ENCODE data around the gene HS3ST6.

HS3ST6 gene

GRCh38 chr16:1907226-1907860, 10.9 kb downstream of the HS3ST6 start:
- H2AFZ ChIP-seq (ENCODE audit: low read length): no peak overlapping the region
- H3K4me2 ChIP-seq (ENCODE audit: low read length): no peak overlapping the region
- no peaks in the 10 kb centered on the region for H3K4me1 ChIP-seq (ENCODE audit: insufficient read depth, low read length, severe bottlenecking)
- H3F3A ChIP-seq (ENCODE audit: insufficient read depth, low read length): no peaks in the 10 kb centered on the region
- TF ChIP-seq EZH2 (IDR thresholded peaks at IDR 0.05; ENCODE audit: borderline replicate concordance, low read length) (no peak), CTCF (IDR thresholded peaks at IDR 0.05; ENCODE audit: low read length) (no peak)
- no peaks in the 10 kb centered on the region for H4K20me1 ChIP-seq (ENCODE audit: insufficient read depth, low read length)
- H3K9me3 ChIP-seq (ENCODE audit: low read length): no peaks in the 10 kb centered on the region
- H3K79me2 ChIP-seq (ENCODE audit: insufficient read depth, low read length): no peaks in the 10 kb centered on the region
- H3K9ac ChIP-seq (ENCODE audit: low read length): no peak overlapping the region
- H3K27ac ChIP-seq (ENCODE audit: low read depth, low read length, poor library complexity, severe bottlenecking): no peak overlapping the region
- H3K9me2 ChIP-seq (ENCODE audit: low read depth, low read length): no peaks in the 10 kb centered on the region
- H3K27me3 ChIP-seq (ENCODE audit: insufficient read depth, low read length): no peaks in the 10 kb centered on the region
- no peak overlapping the region for H3K4me3 ChIP-seq (ENCODE audit: low read depth, low read length, poor library complexity, severe bottlenecking)
- no peaks in the 10 kb centered on the region for H3K36me3 ChIP-seq (ENCODE audit: insufficient read depth, low read length)

- Histone ChIP-seq H3K4me1 (ENCODE audit: insufficient read depth, low read length, severe bottlenecking) (no peaks in the 10 kb centered on the region), H3K9ac (ENCODE audit: low read length) (no peak overlapping the region), H3K36me3 (ENCODE audit: insufficient read depth, low read length) (no peaks in the 10 kb centered on the region), H3K9me2 (ENCODE audit: low read depth, low read length) (no peaks in the 10 kb centered on the region), H3K79me2 (ENCODE audit: insufficient read depth, low read length) (no peaks in the 10 kb centered on the region), H3K27ac (ENCODE audit: low read depth, low read length, poor library complexity, severe bottlenecking) (no peak overlapping the region), H3K4me3 (ENCODE audit: low read depth, low read length, poor library complexity, severe bottlenecking) (no peak overlapping the region), H3F3A (ENCODE audit: insufficient read depth, low read length) (no peaks in the 10 kb centered on the region), H3K27me3 (ENCODE audit: insufficient read depth, low read length) (no peaks in the 10 kb centered on the region), H3K9me3 (ENCODE audit: low read length) (no peaks in the 10 kb centered on the region), H3K4me2 (ENCODE audit: low read length) (no peak overlapping the region), H4K20me1 (ENCODE audit: insufficient read depth, low read length) (no peaks in the 10 kb centered on the region), H2AFZ (ENCODE audit: low read length) (no peak overlapping the region)
- TF ChIP-seq CTCF (IDR thresholded peaks at IDR 0.05; ENCODE audit: low read length) (no peak), EZH2 (IDR thresholded peaks at IDR 0.05; ENCODE audit: borderline replicate concordance, low read length) (no peak)
Observed at GRCh38 chr16:1906846-1907165, 11.4 kb downstream of the HS3ST6 start.

GRCh38 chr16:1906055-1906845, 12.0 kb downstream of the HS3ST6 start:
- no peak overlapping the region for H3K9ac ChIP-seq (ENCODE audit: low read length)
- H3K9me2 ChIP-seq (ENCODE audit: low read depth, low read length): no peaks in the 10 kb centered on the region
- no peaks in the 10 kb centered on the region for H3K4me1 ChIP-seq (ENCODE audit: insufficient read depth, low read length, severe bottlenecking)
- no peak overlapping the region for H3K4me3 ChIP-seq (ENCODE audit: low read depth, low read length, poor library complexity, severe bottlenecking)
- no peak overlapping the region for H3K27ac ChIP-seq (ENCODE audit: low read depth, low read length, poor library complexity, severe bottlenecking)
- H3K9me3 ChIP-seq (ENCODE audit: low read length): no peaks in the 10 kb centered on the region
- no peaks in the 10 kb centered on the region for H3K79me2 ChIP-seq (ENCODE audit: insufficient read depth, low read length)
- H4K20me1 ChIP-seq (ENCODE audit: insufficient read depth, low read length): no peaks in the 10 kb centered on the region
- no peak overlapping the region for H3K4me2 ChIP-seq (ENCODE audit: low read length)
- H3K36me3 ChIP-seq (ENCODE audit: insufficient read depth, low read length): no peaks in the 10 kb centered on the region
- TF ChIP-seq EZH2 (IDR thresholded peaks at IDR 0.05; ENCODE audit: borderline replicate concordance, low read length): no peak
- H2AFZ ChIP-seq (ENCODE audit: low read length): no peak overlapping the region
- no peaks in the 10 kb centered on the region for H3K27me3 ChIP-seq (ENCODE audit: insufficient read depth, low read length)
- no peaks in the 10 kb centered on the region for H3F3A ChIP-seq (ENCODE audit: insufficient read depth, low read length)
